Measurements from ENCODE around the gene DCHS1. TPM values are rescaled to one million over a fixed set of nuclear protein-coding genes. Genes with fewer than 3 reads are reported as not detected.
A peak's percentile ranks its signal among the peaks of the same experiment; 100 is the strongest.

DCHS1 gene
- total RNA-seq, 1 experiment from 2014 or later = 0.18 TPM

- no peak for DNase-seq (ENCODE audit: low spot score)
Observed at GRCh38 chr11:6611963-6612212, 43.7 kb downstream of the DCHS1 start.

GRCh38 chr11:6611092-6611962, 44.3 kb downstream of the DCHS1 start:
- peak; percentile 55 for DNase-seq (ENCODE audit: low spot score)

- DNase-seq (ENCODE audit: low spot score) = no peak
Observed at GRCh38 chr11:6610591-6610990, 45.0 kb downstream of the DCHS1 start.

GRCh38 chr11:6609502-6610015, 46.0 kb downstream of the DCHS1 start:
- DNase-seq (ENCODE audit: low spot score) = no peak

GRCh38 chr11:6608726-6609501, 46.7 kb downstream of the DCHS1 start:
- no peak for DNase-seq (ENCODE audit: low spot score)

- no peak for DNase-seq (ENCODE audit: low spot score)
Observed at GRCh38 chr11:6608011-6608410, 47.6 kb downstream of the DCHS1 start.

GRCh38 chr11:6607190-6607795, 48.3 kb downstream of the DCHS1 start:
- no peak for DNase-seq (ENCODE audit: low spot score)

- peak; percentile 96 for DNase-seq (ENCODE audit: low spot score)
Observed at GRCh38 chr11:6606471-6607189, 49.0 kb downstream of the DCHS1 start.

GRCh38 chr11:6604790-6605189, 50.8 kb downstream of the DCHS1 start:
- DNase-seq (ENCODE audit: low spot score) = no peak

- peak; percentile 79 for DNase-seq (ENCODE audit: low spot score)
Observed at GRCh38 chr11:6604081-6604626, 51.5 kb downstream of the DCHS1 start.

GRCh38 chr11:6603287-6604080, 52.1 kb downstream of the DCHS1 start, which contains the start of the genes ILK and RRP8:
ILK (plus strand) TSS chr11:6603774; CDS start chr11:6604272, 498 bp downstream.
RRP8 (minus strand) TSS chr11:6603616; CDS start chr11:6603502, 114 bp downstream.
- DNase-seq (ENCODE audit: low spot score) = peak; percentile 96

- peak; percentile 27 for DNase-seq (ENCODE audit: low spot score)
Observed at GRCh38 chr11:6602096-6602940, 53.3 kb downstream of the DCHS1 start.

- DNase-seq (ENCODE audit: low spot score) = no peak
Observed at GRCh38 chr11:6601041-6601461, 54.6 kb downstream of the DCHS1 start.

- DNase-seq (ENCODE audit: low spot score) = no peak
Observed at GRCh38 chr11:6599881-6600390, 55.7 kb downstream of the DCHS1 start.

GRCh38 chr11:6599449-6599848, 56.2 kb downstream of the DCHS1 start:
- no peak for DNase-seq (ENCODE audit: low spot score)

GRCh38 chr11:6598555-6598954, 57.1 kb downstream of the DCHS1 start:
- DNase-seq (ENCODE audit: low spot score) = no peak

GRCh38 chr11:6596239-6596877, 59.3 kb downstream of the DCHS1 start:
- DNase-seq (ENCODE audit: low spot score) = no peak

GRCh38 chr11:6594142-6594768, 61.4 kb downstream of the DCHS1 start:
- no peak for DNase-seq (ENCODE audit: low spot score)

All from HT-29 (cell line).